Measurements from ENCODE around the gene UNC79. TPM values are rescaled to one million over a fixed set of nuclear protein-coding genes. Genes with fewer than 3 reads are reported as not detected.

The UNC79 gene
- total and polyA plus RNA-seq, 2 donors (not counting 3 experiments of a cell fraction or from before 2014, with no cell fraction given), result not detected

DNA sequence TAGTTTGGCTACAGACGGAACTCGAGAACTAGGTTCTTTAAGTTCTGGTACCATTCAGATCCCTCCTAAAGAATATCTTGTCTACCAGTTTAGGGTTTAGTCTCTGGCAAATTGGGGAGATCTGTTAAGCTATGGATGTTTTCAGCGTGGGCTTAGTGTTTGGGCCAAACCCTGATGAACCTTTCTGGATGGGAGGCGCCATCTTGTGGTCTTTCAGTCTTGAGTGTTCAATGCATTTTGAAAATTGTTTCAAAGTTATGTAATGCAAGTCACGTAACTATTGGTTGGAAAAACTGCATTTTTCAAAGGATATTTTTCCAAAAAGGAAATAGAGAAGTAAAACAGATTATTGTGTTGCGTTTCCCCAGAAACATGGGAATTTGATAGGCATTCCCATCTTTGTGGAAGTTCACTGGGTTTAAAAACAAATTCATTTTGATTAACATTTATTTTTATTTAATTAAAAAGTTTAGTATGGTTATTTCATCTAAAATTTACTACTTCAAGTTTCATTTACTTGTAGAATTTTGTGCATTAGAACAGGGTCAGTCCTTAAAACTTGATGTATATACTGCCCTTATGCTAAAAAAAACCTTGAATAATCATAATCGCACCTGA lies 188.5 kb downstream of the UNC79 start:
- Histone ChIP-seq H3K9me1 (replicated peaks; ENCODE audit: control insufficient read depth, extremely low read depth, insufficient read depth, low read length) (no peaks in the 10 kb centered on the region), H3K36me3 (ENCODE audit: control insufficient read depth in 2 of 2, extremely low read depth in 1 of 2, insufficient read depth in 2 of 2, low read length in 2 of 2) (no peaks in the 10 kb centered on the region), H2AFZ (ENCODE audit: low read depth, low read length) (peak overlapping the region; percentile 45), H3K4me1 (ENCODE audit: control insufficient read depth, extremely low read depth, insufficient read depth, low read length) (no peaks in the 10 kb centered on the region), H3K9ac (replicated peaks; ENCODE audit: extremely low read depth, insufficient read depth, low read length) (no peak overlapping the region), H3K4me3 (replicated peaks in 1 of 3; ENCODE audit: insufficient read depth in 1 of 3, low read depth in 1 of 3, low read length in 3 of 3) (no peak overlapping the region), H3K9me3 (replicated peaks; ENCODE audit: control insufficient read depth, insufficient read depth, low read length) (no peaks in the 10 kb centered on the region), H3K79me2 (ENCODE audit: control insufficient read depth, insufficient read depth, low read length) (no peaks in the 10 kb centered on the region), H3K27ac (ENCODE audit: insufficient read depth, low read depth, low read length) (no peak overlapping the region), H3K27me3 (ENCODE audit: control insufficient read depth in 2 of 2, insufficient read depth in 2 of 2, low read length in 2 of 2) (no peaks in the 10 kb centered on the region), H3K4me2 (ENCODE audit: insufficient read depth, low read length) (no peak overlapping the region), H4K20me1 (replicated peaks; ENCODE audit: control insufficient read depth, extremely low read depth, insufficient read depth, low read length) (no peaks in the 10 kb centered on the region)
- intact Hi-C loops (cut with micrococcal nuclease), result loop anchor here (1.0 to 5.0 kb wide), 4 partner anchors 387 to 667 kb away; partner anchors contain the start of genes GON7 and UBR7
- CTCF ChIA-PET, result interaction anchor here (0.6 to 3.0 kb wide), 9 partner anchors 13 to 441 kb away, joined by 3 to 30 read pairs (median 4); partner anchors contain the start of genes GON7, LYSET, MOAP1 and UBR7
- DNase-seq (ENCODE audit: low read depth, low spot score), result peak; percentile 43
- BruUV-seq (replicated peaks), result no TSS peak
- POLR2A ChIA-PET, result interaction anchor here (0.6 kb wide), 1 partner anchor 233 kb away, joined by 5 read pairs; no protein-coding TSS in a partner anchor
- no peak for FAIRE-seq
- dilution Hi-C loops (cut with MboI; ENCODE audit: extremely low pct_ligation_motif_present, low sequenced_read_pairs), result no loop called here
- no peak for TF ChIP-seq FOS (IDR thresholded peaks at IDR 0.05; ENCODE audit: borderline replicate concordance, insufficient read depth, low read length)
- TF ChIP-seq, protein P1, sequence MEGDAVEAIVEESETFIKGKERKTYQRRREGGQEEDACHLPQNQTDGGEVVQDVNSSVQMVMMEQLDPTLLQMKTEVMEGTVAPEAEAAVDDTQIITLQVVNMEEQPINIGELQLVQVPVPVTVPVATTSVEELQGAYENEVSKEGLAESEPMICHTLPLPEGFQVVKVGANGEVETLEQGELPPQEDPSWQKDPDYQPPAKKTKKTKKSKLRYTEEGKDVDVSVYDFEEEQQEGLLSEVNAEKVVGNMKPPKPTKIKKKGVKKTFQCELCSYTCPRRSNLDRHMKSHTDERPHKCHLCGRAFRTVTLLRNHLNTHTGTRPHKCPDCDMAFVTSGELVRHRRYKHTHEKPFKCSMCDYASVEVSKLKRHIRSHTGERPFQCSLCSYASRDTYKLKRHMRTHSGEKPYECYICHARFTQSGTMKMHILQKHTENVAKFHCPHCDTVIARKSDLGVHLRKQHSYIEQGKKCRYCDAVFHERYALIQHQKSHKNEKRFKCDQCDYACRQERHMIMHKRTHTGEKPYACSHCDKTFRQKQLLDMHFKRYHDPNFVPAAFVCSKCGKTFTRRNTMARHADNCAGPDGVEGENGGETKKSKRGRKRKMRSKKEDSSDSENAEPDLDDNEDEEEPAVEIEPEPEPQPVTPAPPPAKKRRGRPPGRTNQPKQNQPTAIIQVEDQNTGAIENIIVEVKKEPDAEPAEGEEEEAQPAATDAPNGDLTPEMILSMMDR (IDR thresholded peaks at IDR 0.05; ENCODE audit: extremely low read depth in 1 of 2, insufficient read depth in 1 of 2, low read depth in 1 of 2, low read length in 2 of 2), result peak; percentile 31 to 43

DNA sequence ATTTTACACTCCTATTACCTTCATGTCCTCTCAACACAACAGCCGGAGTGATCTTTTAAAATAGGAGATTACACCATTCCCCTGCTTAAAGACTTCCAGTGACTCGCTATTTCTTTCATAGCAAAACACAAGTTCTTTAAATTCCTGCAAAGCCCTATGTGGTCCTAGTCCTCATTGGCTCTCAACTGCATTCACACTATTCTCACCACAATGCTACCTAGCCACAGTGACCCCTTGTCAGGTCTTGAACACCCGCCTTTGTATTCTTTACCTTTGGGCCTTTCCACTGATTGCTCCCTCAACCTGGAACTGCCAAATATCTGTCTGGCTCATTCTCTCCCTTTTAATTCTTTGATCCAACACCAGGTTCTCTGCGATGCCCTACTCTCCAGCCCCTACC lies 197.3 kb downstream of the UNC79 start:
- H3K79me2 ChIP-seq (ENCODE audit: control insufficient read depth, insufficient read depth, low read length), result no peaks in the 10 kb centered on the region
- BruUV-seq (replicated peaks), result no TSS peak
- no peaks in the 10 kb centered on the region for H3K36me3 ChIP-seq (ENCODE audit: control insufficient read depth in 2 of 2, extremely low read depth in 1 of 2, insufficient read depth in 2 of 2, low read length in 2 of 2)
- H3K4me2 ChIP-seq (ENCODE audit: insufficient read depth, low read length), result no peak overlapping the region
- dilution Hi-C loops (cut with MboI; ENCODE audit: extremely low pct_ligation_motif_present, low sequenced_read_pairs) (no loop called here), intact Hi-C loops (cut with micrococcal nuclease) (no loop called here)
- no peaks in the 10 kb centered on the region for H3K9me1 ChIP-seq (replicated peaks; ENCODE audit: control insufficient read depth, extremely low read depth, insufficient read depth, low read length)
- H3K9me3 ChIP-seq (replicated peaks; ENCODE audit: control insufficient read depth, insufficient read depth, low read length), result no peaks in the 10 kb centered on the region
- ChIA-PET CTCF (no interaction called here), POLR2A (no interaction called here)
- no peak for FAIRE-seq
- no peak overlapping the region for H3K9ac ChIP-seq (replicated peaks; ENCODE audit: extremely low read depth, insufficient read depth, low read length)
- H3K4me3 ChIP-seq (replicated peaks in 1 of 3; ENCODE audit: insufficient read depth in 1 of 3, low read depth in 1 of 3, low read length in 3 of 3), result no peak overlapping the region
- TF ChIP-seq GATA2 (IDR thresholded peaks at IDR 0.05; ENCODE audit: insufficient read depth, insufficient read length, low read depth, low read length) (no peak), JUN (IDR thresholded peaks at IDR 0.05; ENCODE audit: borderline replicate concordance, insufficient read depth, insufficient read length, low read depth) (no peak), POLR2AphosphoS5 (IDR thresholded peaks at IDR 0.05; ENCODE audit: insufficient read depth, low read depth, low read length) (no peak), POLR2A (IDR thresholded peaks at IDR 0.05; ENCODE audit: low read depth, low read length) (no peak)
- TF ChIP-seq, protein P2, sequence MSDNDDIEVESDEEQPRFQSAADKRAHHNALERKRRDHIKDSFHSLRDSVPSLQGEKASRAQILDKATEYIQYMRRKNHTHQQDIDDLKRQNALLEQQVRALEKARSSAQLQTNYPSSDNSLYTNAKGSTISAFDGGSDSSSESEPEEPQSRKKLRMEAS (IDR thresholded peaks at IDR 0.05; ENCODE audit: insufficient read depth, insufficient read length), result no peak
- H3K27ac ChIP-seq (ENCODE audit: insufficient read depth, low read depth, low read length), result no peak overlapping the region
- no peak for DNase-seq (ENCODE audit: low read depth, low spot score)
- H3K27me3 ChIP-seq (ENCODE audit: control insufficient read depth in 2 of 2, insufficient read depth in 2 of 2, low read length in 2 of 2), result no peaks in the 10 kb centered on the region
- no peak overlapping the region for H2AFZ ChIP-seq (ENCODE audit: low read depth, low read length)
- no peaks in the 10 kb centered on the region for H3K4me1 ChIP-seq (ENCODE audit: control insufficient read depth, extremely low read depth, insufficient read depth, low read length)
- H4K20me1 ChIP-seq (replicated peaks; ENCODE audit: control insufficient read depth, extremely low read depth, insufficient read depth, low read length), result no peaks in the 10 kb centered on the region

All from endothelial cell of umbilical vein (primary cell).